ENCODE results near the gene PDP2.
"Not testable (repeated sequence)": the region's sequence is repeated elsewhere in the genome, so short reads cannot be mapped to it uniquely, and the experiment has no call there.

Gene PDP2

DNA sequence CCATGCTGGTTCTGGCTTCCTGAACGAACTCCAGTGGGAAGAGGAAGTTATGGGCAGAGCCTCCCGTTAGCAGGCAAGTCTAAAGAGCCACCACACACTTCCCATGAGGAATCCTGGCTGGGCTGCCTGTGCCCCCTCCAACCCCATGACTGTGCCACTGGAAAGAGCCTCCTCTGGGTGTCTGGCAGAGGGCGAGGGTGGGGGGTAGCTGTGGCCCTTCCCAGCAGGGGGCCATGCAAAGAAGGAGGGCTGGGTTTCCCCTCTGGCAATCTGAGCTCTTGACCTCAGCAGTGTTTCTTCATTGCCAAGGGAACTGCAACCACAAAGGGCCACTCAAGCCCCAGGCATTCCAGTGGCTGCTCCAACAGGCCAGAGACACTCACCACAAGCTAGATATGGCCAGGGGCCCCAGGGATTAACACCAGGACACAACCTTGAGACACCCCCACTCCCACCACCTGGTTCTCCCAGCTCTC, 46.7 kb downstream of the PDP2 start:
- Histone ChIP-seq H3K4me3 (ENCODE audit: low read length) (no peak overlapping the region), H3K27me3 (ENCODE audit: control insufficient read depth, insufficient read depth, low read length) (peaks cover 7% of the 10 kb centered on the region), H3K9me3 (replicated peaks; ENCODE audit: low read length) (no peaks in the 10 kb centered on the region), H3K4me1 (ENCODE audit: control insufficient read depth, insufficient read depth, low read length) (peaks cover 49% of the 10 kb centered on the region), H3K9ac (ENCODE audit: low read depth, low read length) (peak overlapping the region; percentile 27), H3K4me2 (ENCODE audit: low read length) (peak overlapping the region; percentile 46), H3K36me3 (ENCODE audit: insufficient read depth, low read length) (peaks cover 4% of the 10 kb centered on the region)

DNA sequence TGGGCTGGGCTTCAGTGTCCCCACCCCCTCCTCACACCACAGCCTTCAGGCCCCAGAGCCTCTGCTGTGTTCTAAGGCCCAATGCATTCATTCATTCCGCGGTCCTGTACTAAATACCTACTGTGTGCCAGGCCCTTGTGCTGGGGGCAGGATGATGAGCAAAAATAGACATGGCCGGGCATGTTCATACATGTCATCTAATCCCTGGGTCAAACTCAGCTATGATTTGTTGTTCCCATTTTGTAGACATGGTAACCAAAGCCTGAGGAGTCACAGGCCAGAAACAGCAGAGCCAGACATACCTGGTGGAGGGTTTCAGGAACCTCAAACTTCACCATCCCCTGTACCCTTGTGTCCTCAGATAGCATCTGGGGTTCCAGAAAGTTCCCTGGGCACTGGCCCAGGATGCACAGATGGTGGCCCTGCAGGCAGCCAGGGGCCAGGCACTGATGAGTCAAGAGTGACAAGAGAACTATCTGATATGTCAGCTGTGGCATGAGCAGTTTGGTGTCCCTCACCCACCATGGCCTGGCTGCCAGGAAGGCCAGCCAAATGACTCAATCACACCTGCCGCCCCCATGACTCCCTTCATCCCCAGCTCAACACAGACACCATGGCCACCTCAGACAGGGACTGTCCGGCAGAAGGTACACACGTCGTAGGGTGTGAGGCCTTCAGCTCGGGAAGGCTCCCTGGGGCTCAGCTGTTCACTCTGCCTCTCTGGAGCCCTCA, 47.8 kb downstream of the PDP2 start:
- H3K9me3 ChIP-seq (replicated peaks; ENCODE audit: low read length) = no peaks in the 10 kb centered on the region
- H3K9ac ChIP-seq (ENCODE audit: low read depth, low read length) = no peak overlapping the region
- peaks cover 8% of the 10 kb centered on the region for H3K36me3 ChIP-seq (ENCODE audit: insufficient read depth, low read length)
- peaks cover 7% of the 10 kb centered on the region for H3K27me3 ChIP-seq (ENCODE audit: control insufficient read depth, insufficient read depth, low read length)
- no peak overlapping the region for H3K4me3 ChIP-seq (ENCODE audit: low read length)
- H3K4me2 ChIP-seq (ENCODE audit: low read length) = no peak overlapping the region
- peaks cover 48% of the 10 kb centered on the region for H3K4me1 ChIP-seq (ENCODE audit: control insufficient read depth, insufficient read depth, low read length)

DNA sequence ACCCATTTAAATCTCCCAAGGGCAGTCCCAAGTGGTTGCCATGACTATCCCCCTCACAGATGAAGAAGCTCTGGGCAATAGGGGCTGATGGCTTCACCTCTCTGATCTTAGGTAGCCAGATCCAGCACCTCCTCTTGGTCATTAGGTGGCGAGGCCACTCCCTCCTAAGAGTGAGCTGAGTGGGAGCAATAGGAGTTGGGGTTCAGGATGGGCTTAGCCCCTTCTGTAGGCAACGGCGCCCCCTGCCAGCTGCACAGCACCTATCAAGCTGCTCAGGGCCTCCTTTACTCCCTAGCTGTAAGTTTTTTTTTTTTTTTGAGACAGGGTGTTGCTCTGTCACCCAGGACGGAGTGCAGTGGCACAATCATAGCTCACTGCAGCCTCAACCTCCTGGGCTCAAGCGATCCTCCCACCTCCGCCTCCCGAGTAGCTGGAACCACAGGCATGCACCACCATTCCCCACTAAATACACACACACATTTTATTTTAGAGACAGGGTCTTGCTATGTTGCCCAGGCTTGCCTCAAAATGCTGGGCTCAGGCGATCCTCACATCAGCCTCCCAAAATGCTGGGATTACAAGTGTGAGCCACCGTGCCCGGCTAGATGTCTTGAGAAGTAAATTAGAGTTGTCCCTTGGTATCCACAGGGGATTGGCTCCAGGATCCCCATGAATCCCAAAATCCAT, 48.5 kb downstream of the PDP2 start:
- peaks cover 47% of the 10 kb centered on the region for H3K4me1 ChIP-seq (ENCODE audit: control insufficient read depth, insufficient read depth, low read length)
- H3K4me3 ChIP-seq (ENCODE audit: low read length) = no peak overlapping the region
- H3K27me3 ChIP-seq (ENCODE audit: control insufficient read depth, insufficient read depth, low read length) = peaks cover 6% of the 10 kb centered on the region
- no peak overlapping the region for H3K4me2 ChIP-seq (ENCODE audit: low read length)
- H3K36me3 ChIP-seq (ENCODE audit: insufficient read depth, low read length) = peaks cover 8% of the 10 kb centered on the region
- H3K9me3 ChIP-seq (replicated peaks; ENCODE audit: low read length) = no peaks in the 10 kb centered on the region
- no peak overlapping the region for H3K9ac ChIP-seq (ENCODE audit: low read depth, low read length)

DNA sequence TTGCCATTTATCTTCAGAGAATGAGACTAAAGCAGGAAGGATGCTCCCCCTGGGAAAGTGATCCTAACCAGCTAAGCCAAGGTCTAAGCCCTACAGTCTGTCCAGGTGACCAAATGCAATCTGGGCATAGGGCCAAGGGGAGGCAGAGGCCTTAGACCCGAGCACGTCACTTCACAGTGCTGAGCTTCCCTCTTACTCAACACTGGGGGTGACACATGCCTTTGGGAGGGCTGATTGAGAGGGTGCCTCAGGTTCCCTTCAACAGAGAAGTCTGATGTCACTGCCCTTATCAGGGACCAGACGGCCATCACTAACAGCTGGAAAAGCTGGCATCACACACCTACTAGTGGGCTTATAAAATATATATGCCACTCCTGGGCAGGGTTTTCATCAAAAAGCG, 49.9 kb downstream of the PDP2 start:
- Histone ChIP-seq H3K4me3 (ENCODE audit: low read length) (no peak overlapping the region), H3K4me1 (ENCODE audit: control insufficient read depth, insufficient read depth, low read length) (peaks cover 41% of the 10 kb centered on the region), H3K27me3 (ENCODE audit: control insufficient read depth, insufficient read depth, low read length) (no peaks in the 10 kb centered on the region), H3K36me3 (ENCODE audit: insufficient read depth, low read length) (peaks cover 8% of the 10 kb centered on the region), H3K4me2 (ENCODE audit: low read length) (no peak overlapping the region), H3K9ac (ENCODE audit: low read depth, low read length) (no peak overlapping the region), H3K9me3 (replicated peaks; ENCODE audit: low read length) (no peaks in the 10 kb centered on the region)

DNA sequence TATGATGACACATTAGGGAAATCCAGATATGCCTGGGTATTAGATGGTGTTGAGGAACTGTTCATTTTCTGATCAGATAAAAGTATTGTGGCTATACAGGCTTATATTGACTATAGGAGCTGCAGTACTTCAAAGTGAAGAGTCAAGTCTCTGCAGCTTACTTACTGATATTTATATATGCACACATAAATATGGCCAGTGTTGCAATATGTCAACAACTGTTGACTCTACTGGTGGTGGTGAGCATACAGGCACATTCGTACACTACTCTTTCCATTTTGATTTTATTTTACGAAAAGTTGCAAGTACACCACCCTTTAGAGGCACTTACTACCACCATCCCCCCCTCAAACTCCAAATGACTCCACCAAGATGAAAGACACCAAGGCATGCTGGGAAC, 51.4 kb downstream of the PDP2 start:
- Histone ChIP-seq H3K4me2 (ENCODE audit: low read length) (no peak overlapping the region), H3K36me3 (ENCODE audit: insufficient read depth, low read length) (peaks cover 8% of the 10 kb centered on the region), H3K9me3 (replicated peaks; ENCODE audit: low read length) (no peaks in the 10 kb centered on the region), H3K4me1 (ENCODE audit: control insufficient read depth, insufficient read depth, low read length) (peaks cover 39% of the 10 kb centered on the region), H3K4me3 (ENCODE audit: low read length) (no peak overlapping the region), H3K27me3 (ENCODE audit: control insufficient read depth, insufficient read depth, low read length) (no peaks in the 10 kb centered on the region), H3K9ac (ENCODE audit: low read depth, low read length) (no peak overlapping the region)

DNA sequence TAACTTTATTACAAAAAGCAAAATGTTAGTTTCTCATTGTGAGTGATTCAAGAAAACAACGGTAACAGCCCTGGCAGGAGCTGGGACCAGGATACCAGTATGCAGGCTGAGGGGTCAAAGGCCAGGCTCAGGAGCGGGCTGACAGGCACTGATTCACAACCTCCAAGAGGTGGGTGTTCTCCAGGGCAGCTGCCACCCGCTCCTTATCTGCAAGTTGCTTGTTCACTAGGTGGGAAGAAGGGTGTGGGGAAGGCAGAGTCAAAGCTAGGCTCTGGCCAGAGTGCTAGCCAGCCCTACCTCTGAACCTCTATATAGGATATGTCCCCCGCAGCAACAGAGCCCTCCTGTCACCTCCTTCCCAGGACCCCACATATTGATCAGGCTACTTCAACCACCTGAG, 51.8 kb downstream of the PDP2 start:
- H3K4me3 ChIP-seq (ENCODE audit: low read length) = no peak overlapping the region
- peaks cover 35% of the 10 kb centered on the region for H3K4me1 ChIP-seq (ENCODE audit: control insufficient read depth, insufficient read depth, low read length)
- no peaks in the 10 kb centered on the region for H3K27me3 ChIP-seq (ENCODE audit: control insufficient read depth, insufficient read depth, low read length)
- H3K36me3 ChIP-seq (ENCODE audit: insufficient read depth, low read length) = peaks cover 9% of the 10 kb centered on the region
- no peaks in the 10 kb centered on the region for H3K9me3 ChIP-seq (replicated peaks; ENCODE audit: low read length)
- no peak overlapping the region for H3K9ac ChIP-seq (ENCODE audit: low read depth, low read length)
- no peak overlapping the region for H3K4me2 ChIP-seq (ENCODE audit: low read length)

DNA sequence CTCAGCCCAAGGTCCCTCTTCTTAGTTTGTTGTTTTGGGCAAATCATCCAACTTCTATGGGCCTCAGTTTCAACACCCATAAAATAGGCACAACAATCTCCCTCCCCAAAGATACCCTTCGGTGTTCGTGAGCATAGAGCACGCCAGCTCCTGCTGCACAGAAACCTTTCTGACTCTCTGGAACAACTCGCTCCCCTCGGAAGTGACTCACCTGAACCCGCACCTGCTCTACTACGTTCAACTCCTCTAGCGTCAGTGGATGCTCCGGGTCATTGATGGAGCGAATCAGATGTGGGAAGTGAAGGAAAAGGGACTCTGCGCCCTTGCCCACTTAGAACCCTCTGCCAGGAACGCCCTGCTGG, 53.4 kb downstream of the PDP2 start:
- Histone ChIP-seq H3K36me3 (ENCODE audit: insufficient read depth, low read length) (peaks cover 22% of the 10 kb centered on the region), H3K9me3 (replicated peaks; ENCODE audit: low read length) (no peaks in the 10 kb centered on the region), H3K9ac (ENCODE audit: low read depth, low read length) (peak overlapping the region; percentile 100), H3K27me3 (ENCODE audit: control insufficient read depth, insufficient read depth, low read length) (no peaks in the 10 kb centered on the region), H3K4me2 (ENCODE audit: low read length) (peak overlapping the region; percentile 95), H3K4me3 (ENCODE audit: low read length) (peak overlapping the region; percentile 100), H3K4me1 (ENCODE audit: control insufficient read depth, insufficient read depth, low read length) (peaks cover 18% of the 10 kb centered on the region)

DNA sequence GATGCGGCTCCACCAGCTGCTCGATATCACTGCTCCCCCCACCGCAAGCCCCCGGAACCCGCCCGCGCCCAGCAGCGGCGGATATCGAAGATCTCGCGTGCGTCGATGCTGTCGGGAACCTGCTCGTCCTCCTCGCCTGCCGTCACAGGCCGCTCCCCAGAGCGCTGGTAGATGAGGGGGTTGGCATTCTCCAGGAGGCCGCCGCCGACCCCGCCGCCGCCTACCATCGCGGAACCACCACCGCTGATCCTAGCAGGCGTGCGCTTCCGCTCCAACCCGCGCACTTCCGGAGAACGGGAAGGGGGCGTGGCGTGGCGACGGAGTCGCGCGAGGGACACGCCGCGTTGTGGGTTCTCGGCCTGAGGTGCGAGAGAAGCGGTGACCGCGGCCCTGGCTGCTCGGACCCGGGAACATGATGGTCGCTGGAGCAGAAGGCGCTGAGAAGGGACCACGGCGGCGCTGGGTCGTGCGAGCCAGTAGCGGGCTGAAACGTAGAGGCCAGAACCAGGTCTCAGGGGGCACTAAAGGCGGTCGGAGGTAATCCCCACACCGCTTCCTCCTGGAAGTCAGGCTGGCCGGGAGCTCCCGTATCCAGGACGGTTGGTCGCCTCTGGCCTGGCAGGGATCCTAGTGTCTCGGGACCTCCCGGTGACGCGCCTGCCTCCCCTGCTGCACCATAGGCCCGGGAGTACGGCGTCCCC, 54.0 kb downstream of the PDP2 start, which contains the start of gene CIAO2B:
Gene CIAO2B (minus strand): TSS at position 265 of the 701 bp plus-strand sequence. CDS start 38 bp downstream, at position 227.
- Histone ChIP-seq H3K27me3 (ENCODE audit: control insufficient read depth, insufficient read depth, low read length) (no peaks in the 10 kb centered on the region), H3K36me3 (ENCODE audit: insufficient read depth, low read length) (peaks cover 22% of the 10 kb centered on the region), H3K4me1 (ENCODE audit: control insufficient read depth, insufficient read depth, low read length) (peaks cover 18% of the 10 kb centered on the region), H3K9me3 (replicated peaks; ENCODE audit: low read length) (no peaks in the 10 kb centered on the region), H3K4me2 (ENCODE audit: low read length) (peak within 1 kb of the TSS; percentile 95), H3K9ac (ENCODE audit: low read depth, low read length) (peak within 1 kb of the TSS; percentile 100), H3K4me3 (ENCODE audit: low read length) (peak within 1 kb of the TSS; percentile 100)

DNA sequence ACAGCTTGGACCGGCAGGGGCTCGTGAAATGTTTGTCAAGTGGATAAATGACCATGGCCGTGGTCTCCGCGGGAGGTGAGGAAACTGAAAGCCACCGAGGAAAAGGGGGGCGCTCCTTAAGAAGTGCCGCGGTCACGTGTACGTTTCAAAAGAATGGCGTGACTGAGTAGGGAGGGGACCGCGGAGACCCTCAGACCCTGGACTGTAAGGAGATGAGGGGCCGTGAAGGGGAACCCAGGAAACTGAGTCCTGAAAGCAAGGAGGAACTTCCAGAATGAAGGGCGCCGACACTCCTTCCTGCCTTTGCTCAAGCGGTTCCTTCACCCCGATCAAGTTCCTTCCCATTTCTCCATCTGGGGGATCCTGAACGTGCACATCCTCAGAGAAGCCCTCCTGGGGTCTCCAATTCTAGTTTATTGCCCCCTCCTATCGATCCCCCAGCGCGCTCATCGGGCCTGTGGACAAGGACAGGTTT, 54.6 kb downstream of the PDP2 start:
- H3K4me1 ChIP-seq (ENCODE audit: control insufficient read depth, insufficient read depth, low read length) = peaks cover 18% of the 10 kb centered on the region
- H3K4me2 ChIP-seq (ENCODE audit: low read length) = peak overlapping the region; percentile 95
- H3K9me3 ChIP-seq (replicated peaks; ENCODE audit: low read length); H3K27me3 ChIP-seq (ENCODE audit: control insufficient read depth, insufficient read depth, low read length): not testable (repeated sequence)
- peak overlapping the region; percentile 100 for H3K4me3 ChIP-seq (ENCODE audit: low read length)
- H3K9ac ChIP-seq (ENCODE audit: low read depth, low read length) = peak overlapping the region; percentile 100
- peaks cover 25% of the 10 kb centered on the region for H3K36me3 ChIP-seq (ENCODE audit: insufficient read depth, low read length)

DNA sequence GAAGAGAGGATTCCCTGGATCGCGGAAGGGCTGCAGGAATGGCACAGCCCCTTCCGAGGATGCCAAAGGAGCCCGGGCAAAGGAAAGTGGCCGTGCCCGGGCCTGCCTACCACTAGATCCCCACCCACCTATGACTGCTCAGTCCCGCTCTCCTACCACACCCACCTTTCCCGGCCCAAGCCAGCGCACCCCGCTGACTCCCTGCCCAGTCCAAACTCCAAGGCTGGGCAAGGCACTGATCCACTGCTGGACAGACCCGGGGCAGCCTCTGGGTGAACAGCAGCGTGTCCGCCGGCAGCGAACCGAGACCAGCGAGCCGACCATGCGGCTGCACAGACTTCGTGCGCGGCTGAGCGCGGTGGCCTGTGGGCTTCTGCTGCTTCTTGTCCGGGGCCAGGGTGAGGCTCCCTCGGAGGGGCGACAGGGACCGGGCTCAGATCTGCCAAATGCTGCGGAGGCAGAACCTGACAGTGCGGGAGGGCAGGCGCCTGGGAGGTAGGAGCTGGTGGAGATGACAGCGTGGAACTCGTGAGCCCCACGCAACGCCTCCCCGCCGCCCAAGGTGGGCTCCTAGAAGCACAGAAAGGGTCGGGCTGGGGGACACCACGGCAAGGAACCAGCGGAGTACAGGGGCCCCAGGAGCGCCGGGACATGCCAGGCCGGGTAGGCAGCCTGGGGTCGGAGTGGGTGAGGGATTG, 55.1 kb downstream of the PDP2 start, which contains the start of gene CES2:
Gene CES2 (plus strand): TSS at position 203 of the 698 bp plus-strand sequence. CDS start 120 bp downstream, at position 323.
- no peaks in the 10 kb centered on the region for H3K27me3 ChIP-seq (ENCODE audit: control insufficient read depth, insufficient read depth, low read length)
- H3K9me3 ChIP-seq (replicated peaks; ENCODE audit: low read length) = no peaks in the 10 kb centered on the region
- peak within 1 kb of the TSS; percentile 100 for H3K4me3 ChIP-seq (ENCODE audit: low read length)
- peaks cover 18% of the 10 kb centered on the region for H3K4me1 ChIP-seq (ENCODE audit: control insufficient read depth, insufficient read depth, low read length)
- H3K9ac ChIP-seq (ENCODE audit: low read depth, low read length) = peak within 1 kb of the TSS; percentile 100
- H3K36me3 ChIP-seq (ENCODE audit: insufficient read depth, low read length) = peaks cover 31% of the 10 kb centered on the region
- H3K4me2 ChIP-seq (ENCODE audit: low read length) = peak within 1 kb of the TSS; percentile 95

DNA sequence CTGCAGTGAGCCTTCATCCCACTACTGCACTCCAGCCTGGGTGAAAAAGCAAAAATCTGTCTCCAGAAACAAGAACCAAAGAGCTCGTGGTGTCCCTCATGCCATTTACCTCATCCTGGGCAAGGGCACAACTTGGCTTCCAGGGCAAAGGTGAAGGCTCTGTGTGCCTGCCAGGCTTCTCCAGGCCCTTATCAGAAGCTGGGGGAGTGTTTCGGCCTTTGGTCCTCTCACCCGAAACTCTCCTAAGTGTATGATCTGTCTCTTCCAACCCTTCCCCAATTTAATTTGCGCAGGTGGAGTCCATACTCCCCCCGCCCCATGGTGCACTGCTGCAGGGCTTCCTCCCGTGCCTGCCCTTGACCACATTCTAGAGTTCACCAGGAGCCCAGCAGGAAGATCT, 56.1 kb downstream of the PDP2 start:
- H3K36me3 ChIP-seq (ENCODE audit: insufficient read depth, low read length) = peaks cover 41% of the 10 kb centered on the region
- no peak overlapping the region for H3K4me3 ChIP-seq (ENCODE audit: low read length)
- H3K4me1 ChIP-seq (ENCODE audit: control insufficient read depth, insufficient read depth, low read length) = peaks cover 18% of the 10 kb centered on the region
- no peaks in the 10 kb centered on the region for H3K9me3 ChIP-seq (replicated peaks; ENCODE audit: low read length)
- H3K27me3 ChIP-seq (ENCODE audit: control insufficient read depth, insufficient read depth, low read length) = no peaks in the 10 kb centered on the region
- H3K4me2 ChIP-seq (ENCODE audit: low read length) = peak overlapping the region; percentile 95
- peak overlapping the region; percentile 100 for H3K9ac ChIP-seq (ENCODE audit: low read depth, low read length)
